ENCODE measurements around the gene GPR33.

The GPR33 gene

DNA sequence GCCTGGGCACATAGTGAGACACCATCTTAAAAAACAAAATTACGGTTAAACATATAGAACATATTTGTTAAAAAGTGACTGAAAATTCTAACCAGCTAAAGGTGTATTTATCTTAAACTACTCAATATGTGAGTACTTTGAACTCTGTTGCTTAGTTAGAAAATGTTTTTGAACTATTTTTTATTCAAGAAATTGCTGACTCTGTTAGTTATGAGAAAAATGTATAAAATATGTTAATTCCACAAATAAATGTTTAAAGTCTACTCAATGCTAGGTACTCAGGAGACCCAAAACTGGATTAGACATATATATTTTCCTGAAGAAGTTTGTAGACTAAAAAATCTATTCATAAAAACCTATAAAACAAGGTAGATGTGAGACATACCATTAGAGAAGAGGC is 23.0 kb upstream of the GPR33 start:
- no peak for TF ChIP-seq TOX (CRISPR knock-in tag; IDR thresholded peaks at IDR 0.05; ENCODE audit: borderline replicate concordance)
- no peak for TF ChIP-seq PPARA (CRISPR knock-in tag; IDR thresholded peaks at IDR 0.05; ENCODE audit: borderline replicate concordance)
- TF ChIP-seq CSDC2 (CRISPR knock-in tag; IDR thresholded peaks at IDR 0.05) = no peak
- TF ChIP-seq GLIS3 (CRISPR knock-in tag; IDR thresholded peaks at IDR 0.05) = no peak
- TF ChIP-seq, protein P1, sequence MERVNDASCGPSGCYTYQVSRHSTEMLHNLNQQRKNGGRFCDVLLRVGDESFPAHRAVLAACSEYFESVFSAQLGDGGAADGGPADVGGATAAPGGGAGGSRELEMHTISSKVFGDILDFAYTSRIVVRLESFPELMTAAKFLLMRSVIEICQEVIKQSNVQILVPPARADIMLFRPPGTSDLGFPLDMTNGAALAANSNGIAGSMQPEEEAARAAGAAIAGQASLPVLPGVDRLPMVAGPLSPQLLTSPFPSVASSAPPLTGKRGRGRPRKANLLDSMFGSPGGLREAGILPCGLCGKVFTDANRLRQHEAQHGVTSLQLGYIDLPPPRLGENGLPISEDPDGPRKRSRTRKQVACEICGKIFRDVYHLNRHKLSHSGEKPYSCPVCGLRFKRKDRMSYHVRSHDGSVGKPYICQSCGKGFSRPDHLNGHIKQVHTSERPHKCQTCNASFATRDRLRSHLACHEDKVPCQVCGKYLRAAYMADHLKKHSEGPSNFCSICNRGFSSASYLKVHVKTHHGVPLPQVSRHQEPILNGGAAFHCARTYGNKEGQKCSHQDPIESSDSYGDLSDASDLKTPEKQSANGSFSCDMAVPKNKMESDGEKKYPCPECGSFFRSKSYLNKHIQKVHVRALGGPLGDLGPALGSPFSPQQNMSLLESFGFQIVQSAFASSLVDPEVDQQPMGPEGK (CRISPR knock-in tag; IDR thresholded peaks at IDR 0.05; ENCODE audit: borderline replicate concordance) = no peak
- TF ChIP-seq OSR1 (CRISPR knock-in tag; IDR thresholded peaks at IDR 0.05) = no peak
- no peak for TF ChIP-seq BACH2 (CRISPR knock-in tag; IDR thresholded peaks at IDR 0.05; ENCODE audit: borderline replicate concordance)
- no peak for ATAC-seq

DNA sequence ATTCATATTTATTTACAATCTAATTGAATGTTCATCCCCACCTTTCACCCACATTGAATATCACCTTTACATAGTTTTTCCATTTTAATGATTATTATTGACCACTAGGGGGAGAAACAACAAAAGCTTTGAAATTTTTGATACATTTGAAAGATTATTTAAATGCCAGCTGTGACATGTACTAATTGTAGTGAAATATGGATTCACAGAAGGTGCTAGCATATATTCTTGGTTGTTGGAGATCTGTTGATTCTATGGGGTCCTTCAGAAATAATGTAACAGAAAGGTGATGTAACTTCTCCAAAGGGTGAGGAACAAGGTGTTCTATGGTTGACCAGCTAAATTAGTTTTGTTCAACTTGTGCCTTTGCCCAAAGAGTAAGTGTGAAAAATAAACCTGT is 22.4 kb upstream of the GPR33 start:
- TF ChIP-seq, protein P2, sequence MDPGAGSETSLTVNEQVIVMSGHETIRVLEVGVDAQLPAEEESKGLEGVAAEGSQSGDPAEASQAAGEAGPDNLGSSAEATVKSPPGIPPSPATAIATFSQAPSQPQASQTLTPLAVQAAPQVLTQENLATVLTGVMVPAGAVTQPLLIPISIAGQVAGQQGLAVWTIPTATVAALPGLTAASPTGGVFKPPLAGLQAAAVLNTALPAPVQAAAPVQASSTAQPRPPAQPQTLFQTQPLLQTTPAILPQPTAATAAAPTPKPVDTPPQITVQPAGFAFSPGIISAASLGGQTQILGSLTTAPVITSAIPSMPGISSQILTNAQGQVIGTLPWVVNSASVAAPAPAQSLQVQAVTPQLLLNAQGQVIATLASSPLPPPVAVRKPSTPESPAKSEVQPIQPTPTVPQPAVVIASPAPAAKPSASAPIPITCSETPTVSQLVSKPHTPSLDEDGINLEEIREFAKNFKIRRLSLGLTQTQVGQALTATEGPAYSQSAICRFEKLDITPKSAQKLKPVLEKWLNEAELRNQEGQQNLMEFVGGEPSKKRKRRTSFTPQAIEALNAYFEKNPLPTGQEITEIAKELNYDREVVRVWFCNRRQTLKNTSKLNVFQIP (CRISPR knock-in tag; IDR thresholded peaks at IDR 0.05; ENCODE audit: borderline replicate concordance, low read depth) = no peak
- TF ChIP-seq, protein P3, sequence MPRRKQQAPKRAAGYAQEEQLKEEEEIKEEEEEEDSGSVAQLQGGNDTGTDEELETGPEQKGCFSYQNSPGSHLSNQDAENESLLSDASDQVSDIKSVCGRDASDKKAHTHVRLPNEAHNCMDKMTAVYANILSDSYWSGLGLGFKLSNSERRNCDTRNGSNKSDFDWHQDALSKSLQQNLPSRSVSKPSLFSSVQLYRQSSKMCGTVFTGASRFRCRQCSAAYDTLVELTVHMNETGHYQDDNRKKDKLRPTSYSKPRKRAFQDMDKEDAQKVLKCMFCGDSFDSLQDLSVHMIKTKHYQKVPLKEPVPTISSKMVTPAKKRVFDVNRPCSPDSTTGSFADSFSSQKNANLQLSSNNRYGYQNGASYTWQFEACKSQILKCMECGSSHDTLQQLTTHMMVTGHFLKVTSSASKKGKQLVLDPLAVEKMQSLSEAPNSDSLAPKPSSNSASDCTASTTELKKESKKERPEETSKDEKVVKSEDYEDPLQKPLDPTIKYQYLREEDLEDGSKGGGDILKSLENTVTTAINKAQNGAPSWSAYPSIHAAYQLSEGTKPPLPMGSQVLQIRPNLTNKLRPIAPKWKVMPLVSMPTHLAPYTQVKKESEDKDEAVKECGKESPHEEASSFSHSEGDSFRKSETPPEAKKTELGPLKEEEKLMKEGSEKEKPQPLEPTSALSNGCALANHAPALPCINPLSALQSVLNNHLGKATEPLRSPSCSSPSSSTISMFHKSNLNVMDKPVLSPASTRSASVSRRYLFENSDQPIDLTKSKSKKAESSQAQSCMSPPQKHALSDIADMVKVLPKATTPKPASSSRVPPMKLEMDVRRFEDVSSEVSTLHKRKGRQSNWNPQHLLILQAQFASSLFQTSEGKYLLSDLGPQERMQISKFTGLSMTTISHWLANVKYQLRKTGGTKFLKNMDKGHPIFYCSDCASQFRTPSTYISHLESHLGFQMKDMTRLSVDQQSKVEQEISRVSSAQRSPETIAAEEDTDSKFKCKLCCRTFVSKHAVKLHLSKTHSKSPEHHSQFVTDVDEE (CRISPR knock-in tag; IDR thresholded peaks at IDR 0.05) = no peak
- no peak for TF ChIP-seq ZC3H10 (CRISPR knock-in tag; IDR thresholded peaks at IDR 0.05)
- ATAC-seq = no peak

DNA sequence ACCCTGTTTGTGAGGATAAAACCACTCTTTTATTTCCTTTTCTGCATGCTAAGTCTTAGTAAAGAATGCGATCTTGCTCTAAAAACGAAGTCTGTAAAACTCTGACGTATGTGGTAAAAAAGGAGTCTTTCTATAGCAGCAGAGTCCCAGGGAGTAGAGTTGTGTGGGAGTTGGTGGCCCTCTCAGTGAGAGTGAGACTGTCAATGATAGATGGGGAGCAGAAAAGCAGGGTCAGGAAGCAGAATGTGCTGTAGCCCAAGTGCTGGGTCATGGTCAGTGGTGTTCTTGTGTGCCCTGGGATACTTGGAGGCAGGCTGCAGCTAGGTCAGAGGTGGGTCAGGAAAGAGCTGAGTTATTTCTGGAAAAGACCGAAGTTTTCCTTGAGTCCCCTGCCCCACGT is 20.3 kb upstream of the GPR33 start:
- ATAC-seq = no peak
- TF ChIP-seq ZNF70 (CRISPR knock-in tag; IDR thresholded peaks at IDR 0.05) = no peak
- TF ChIP-seq CSDC2 (CRISPR knock-in tag; IDR thresholded peaks at IDR 0.05) = no peak
- TF ChIP-seq ZC3H10 (CRISPR knock-in tag; IDR thresholded peaks at IDR 0.05) = no peak
- TF ChIP-seq, protein P4, sequence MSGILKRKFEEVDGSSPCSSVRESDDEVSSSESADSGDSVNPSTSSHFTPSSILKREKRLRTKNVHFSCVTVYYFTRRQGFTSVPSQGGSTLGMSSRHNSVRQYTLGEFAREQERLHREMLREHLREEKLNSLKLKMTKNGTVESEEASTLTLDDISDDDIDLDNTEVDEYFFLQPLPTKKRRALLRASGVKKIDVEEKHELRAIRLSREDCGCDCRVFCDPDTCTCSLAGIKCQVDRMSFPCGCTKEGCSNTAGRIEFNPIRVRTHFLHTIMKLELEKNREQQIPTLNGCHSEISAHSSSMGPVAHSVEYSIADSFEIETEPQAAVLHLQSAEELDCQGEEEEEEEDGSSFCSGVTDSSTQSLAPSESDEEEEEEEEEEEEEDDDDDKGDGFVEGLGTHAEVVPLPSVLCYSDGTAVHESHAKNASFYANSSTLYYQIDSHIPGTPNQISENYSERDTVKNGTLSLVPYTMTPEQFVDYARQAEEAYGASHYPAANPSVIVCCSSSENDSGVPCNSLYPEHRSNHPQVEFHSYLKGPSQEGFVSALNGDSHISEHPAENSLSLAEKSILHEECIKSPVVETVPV (CRISPR knock-in tag; IDR thresholded peaks at IDR 0.05) = no peak
- no peak for TF ChIP-seq ISL1 (CRISPR knock-in tag; IDR thresholded peaks at IDR 0.05)
- no peak for TF ChIP-seq BACH2 (CRISPR knock-in tag; IDR thresholded peaks at IDR 0.05; ENCODE audit: borderline replicate concordance)
- no peak for TF ChIP-seq ESRRG (CRISPR knock-in tag; IDR thresholded peaks at IDR 0.05)
- TF ChIP-seq SNAI2 (CRISPR knock-in tag; IDR thresholded peaks at IDR 0.05) = no peak
- no peak for TF ChIP-seq OSR1 (CRISPR knock-in tag; IDR thresholded peaks at IDR 0.05)
- no peak for TF ChIP-seq ZNF8 (CRISPR knock-in tag; IDR thresholded peaks at IDR 0.05)
- no peak for TF ChIP-seq ZNF565 (CRISPR knock-in tag; conservative IDR thresholded peaks at IDR 0.05; ENCODE audit: low read depth)
- TF ChIP-seq TCF4 (CRISPR knock-in tag; IDR thresholded peaks at IDR 0.05; ENCODE audit: borderline replicate concordance) = no peak
- TF ChIP-seq, protein P1 (CRISPR knock-in tag; IDR thresholded peaks at IDR 0.05; ENCODE audit: borderline replicate concordance) = no peak
- TF ChIP-seq, protein P3 (CRISPR knock-in tag; IDR thresholded peaks at IDR 0.05) = no peak
- no peak for TF ChIP-seq TOX (CRISPR knock-in tag; IDR thresholded peaks at IDR 0.05; ENCODE audit: borderline replicate concordance)
- no peak for TF ChIP-seq ZFP30 (CRISPR knock-in tag; IDR thresholded peaks at IDR 0.05)

Measured in SK-N-SH treated with all-trans-retinoic acid at 6 μM for 48 hours (cell line).